ENCODE results near the gene TNRC6B.
"Not testable (repeated sequence)": the region's sequence is repeated elsewhere in the genome, so short reads cannot be mapped to it uniquely, and the experiment has no call there.

TNRC6B gene

GRCh38 chr22:40348025-40348658 lies 170.4 kb downstream of the TNRC6B start:
- no peak for DNase-seq (ENCODE audit: low read depth in 2 of 2)

GRCh38 chr22:40352763-40353162 lies 175.0 kb downstream of the TNRC6B start:
- no peak for DNase-seq (ENCODE audit: low read depth in 2 of 2)

- no peak for DNase-seq (ENCODE audit: low read depth in 2 of 2)
Measured at GRCh38 chr22:40361100-40361499, 183.4 kb downstream of the TNRC6B start.

GRCh38 chr22:40363059-40363458 lies 185.3 kb downstream of the TNRC6B start:
- DNase-seq (ENCODE audit: low read depth in 2 of 2) = no peak

- no peak for DNase-seq (ENCODE audit: low read depth in 2 of 2)
Measured at GRCh38 chr22:40364431-40364830, 186.7 kb downstream of the TNRC6B start.

- no peak for DNase-seq (ENCODE audit: low read depth in 2 of 2)
Measured at GRCh38 chr22:40366068-40366467, 188.3 kb downstream of the TNRC6B start.

- DNase-seq (ENCODE audit: low read depth in 2 of 2) = no peak
Measured at GRCh38 chr22:40367342-40367741, 189.6 kb downstream of the TNRC6B start.

- no peak for DNase-seq (ENCODE audit: low read depth in 2 of 2)
Measured at GRCh38 chr22:40368016-40368415, 190.3 kb downstream of the TNRC6B start.

GRCh38 chr22:40368836-40369235 lies 191.1 kb downstream of the TNRC6B start:
- DNase-seq (ENCODE audit: low read depth in 2 of 2) = no peak

- DNase-seq (ENCODE audit: low read depth in 2 of 2) = no peak
Measured at GRCh38 chr22:40374567-40374966, 196.8 kb downstream of the TNRC6B start.

- DNase-seq (ENCODE audit: low read depth in 2 of 2) = no peak
Measured at GRCh38 chr22:40376149-40376548, 198.4 kb downstream of the TNRC6B start.

- DNase-seq (ENCODE audit: low read depth in 2 of 2) = no peak
Measured at GRCh38 chr22:40377931-40378330, 200.2 kb downstream of the TNRC6B start.

- not testable (repeated sequence) for DNase-seq (ENCODE audit: low read depth in 2 of 2)
Measured at GRCh38 chr22:40378448-40378847, 200.7 kb downstream of the TNRC6B start.

- DNase-seq (ENCODE audit: low read depth in 2 of 2) = no peak
Measured at GRCh38 chr22:40381461-40381860, 203.7 kb downstream of the TNRC6B start.

- no peak for DNase-seq (ENCODE audit: low read depth in 2 of 2)
Measured at GRCh38 chr22:40383905-40384304, 206.2 kb downstream of the TNRC6B start.

GRCh38 chr22:40385036-40385782 lies 207.5 kb downstream of the TNRC6B start:
- no peak for DNase-seq (ENCODE audit: low read depth in 2 of 2)

Measured in stimulated activated CD4-positive, alpha-beta T cell treated with anti-CD3 and anti-CD28 coated beads, Interleukin-15, amount 100 ng/mL, for 48 hours (primary cell).